Natural killer cell treated with Interleukin-12 subunit alpha and Interleukin-12 subunit beta and Interleukin-15 and Interleukin-18, amount 100 ng/mL, for 72 hours (primary cell): ENCODE measurements around the gene HOXC4. TPM values are rescaled to one million over a fixed set of nuclear protein-coding genes. Genes with fewer than 3 reads are reported as not detected.

Experiments used
- ATAC-seq, 2 donors: fragments of 150-1000 bp; cut with Tn5 transposase in 1 of 2; sonication (Bioruptor Pico), chemical (Tn5 transposase) in 1 of 2; 2 replicates each; pipeline ENCODE4 v1.10.0; 2021
- DNase-seq: peaks from one replicate; pipeline ENCODE4 v3.0.0; 2022; ENCODE audit warnings: low spot score
- H3K27ac Mint-ChIP-seq, 2 donors: 1 replicate in 1 of 2; 2 replicates in 1 of 2; pipeline ENCODE4 v1.8.0; 2022; ENCODE audit warnings: mixed read lengths in 2 of 2, mild to moderate bottlenecking in 1 of 2, moderate library complexity in 1 of 2
- H3K27me3 Mint-ChIP-seq, 2 donors: 1 replicate in 1 of 2; 2 replicates in 1 of 2; pipeline ENCODE4 v1.8.0; 2022; ENCODE audit warnings: mixed read lengths in 2 of 2
- H3K36me3 Mint-ChIP-seq: one replicate; pipeline ENCODE4 v1.8.0; 2022; ENCODE audit warnings: mixed read lengths
- H3K4me1 Mint-ChIP-seq, 2 donors: 1 replicate in 1 of 2; 2 replicates in 1 of 2; pipeline ENCODE4 v1.8.0; 2022; ENCODE audit warnings: low read depth in 2 of 2, mixed read lengths in 2 of 2, mild to moderate bottlenecking in 1 of 2
- H3K4me3 Mint-ChIP-seq: one replicate; pipeline ENCODE4 v1.8.0; 2022; ENCODE audit warnings: mixed read lengths
- H3K9me3 Mint-ChIP-seq: 2 replicates; pipeline ENCODE4 v1.8.0; 2022; ENCODE audit warnings: mixed read lengths
- total RNA-seq, 2 donors: library from RNA; stranded (reverse); gene quantifications; one replicate each; pipeline ENCODE4 v1.2.3, GENCODE V29; 2022

HOXC4 gene
- total RNA-seq, 2 donors from 2014 or later, result 1.3 to 2.3 TPM

DNA sequence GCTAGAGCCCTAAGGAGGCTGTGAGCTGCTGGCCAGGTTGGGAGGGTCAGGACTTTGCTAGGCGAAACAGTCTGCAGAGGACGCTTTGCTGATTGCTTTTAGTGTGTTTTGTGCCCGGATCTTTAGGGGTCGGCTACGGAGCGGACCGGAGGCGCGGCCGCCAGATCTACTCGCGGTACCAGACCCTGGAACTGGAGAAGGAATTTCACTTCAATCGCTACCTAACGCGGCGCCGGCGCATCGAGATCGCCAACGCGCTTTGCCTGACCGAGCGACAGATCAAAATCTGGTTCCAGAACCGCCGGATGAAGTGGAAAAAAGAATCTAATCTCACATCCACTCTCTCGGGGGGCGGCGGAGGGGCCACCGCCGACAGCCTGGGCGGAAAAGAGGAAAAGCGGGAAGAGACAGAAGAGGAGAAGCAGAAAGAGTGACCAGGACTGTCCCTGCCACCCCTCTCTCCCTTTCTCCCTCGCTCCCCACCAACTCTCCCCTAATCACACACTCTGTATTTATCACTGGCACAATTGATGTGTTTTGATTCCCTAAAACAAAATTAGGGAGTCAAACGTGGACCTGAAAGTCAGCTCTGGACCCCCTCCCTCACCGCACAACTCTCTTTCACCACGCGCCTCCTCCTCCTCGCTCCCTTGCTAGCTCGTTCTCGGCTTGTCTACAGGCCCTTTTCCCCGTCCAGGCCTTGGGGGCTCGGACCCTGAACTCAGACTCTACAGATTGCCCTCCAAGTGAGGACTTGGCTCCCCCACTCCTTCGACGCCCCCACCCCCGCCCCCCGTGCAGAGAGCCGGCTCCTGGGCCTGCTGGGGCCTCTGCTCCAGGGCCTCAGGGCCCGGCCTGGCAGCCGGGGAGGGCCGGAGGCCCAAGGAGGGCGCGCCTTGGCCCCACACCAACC lies 23.9 kb upstream of the HOXC4 start:
- ATAC-seq, result no peak
- H3K36me3 Mint-ChIP-seq, result no peaks in the 10 kb centered on the region
- H3K27ac Mint-ChIP-seq, result no peak overlapping the region
- peaks cover 51 to 74% of the 10 kb centered on the region in 2 donors for H3K27me3 Mint-ChIP-seq
- H3K4me3 Mint-ChIP-seq, result no peak overlapping the region
- H3K4me1 Mint-ChIP-seq, result peaks cover 14 to 15% of the 10 kb centered on the region in 2 donors
- no peaks in the 10 kb centered on the region for H3K9me3 Mint-ChIP-seq
- DNase-seq, result no peak

DNA sequence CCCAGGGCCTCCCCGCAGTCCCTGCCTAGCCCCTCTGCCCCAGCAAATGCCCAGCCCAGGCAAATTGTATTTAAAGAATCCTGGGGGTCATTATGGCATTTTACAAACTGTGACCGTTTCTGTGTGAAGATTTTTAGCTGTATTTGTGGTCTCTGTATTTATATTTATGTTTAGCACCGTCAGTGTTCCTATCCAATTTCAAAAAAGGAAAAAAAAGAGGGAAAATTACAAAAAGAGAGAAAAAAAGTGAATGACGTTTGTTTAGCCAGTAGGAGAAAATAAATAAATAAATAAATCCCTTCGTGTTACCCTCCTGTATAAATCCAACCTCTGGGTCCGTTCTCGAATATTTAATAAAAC lies 23.2 kb upstream of the HOXC4 start:
- Mint-ChIP-seq H3K4me3 (no peak overlapping the region), H3K4me1 (peaks cover 14 to 20% of the 10 kb centered on the region in 2 donors), H3K27me3 (peaks cover 56 to 81% of the 10 kb centered on the region in 2 donors), H3K9me3 (no peaks in the 10 kb centered on the region), H3K27ac (no peak overlapping the region), H3K36me3 (no peaks in the 10 kb centered on the region)
- DNase-seq (no peak), ATAC-seq (no peak)

DNA sequence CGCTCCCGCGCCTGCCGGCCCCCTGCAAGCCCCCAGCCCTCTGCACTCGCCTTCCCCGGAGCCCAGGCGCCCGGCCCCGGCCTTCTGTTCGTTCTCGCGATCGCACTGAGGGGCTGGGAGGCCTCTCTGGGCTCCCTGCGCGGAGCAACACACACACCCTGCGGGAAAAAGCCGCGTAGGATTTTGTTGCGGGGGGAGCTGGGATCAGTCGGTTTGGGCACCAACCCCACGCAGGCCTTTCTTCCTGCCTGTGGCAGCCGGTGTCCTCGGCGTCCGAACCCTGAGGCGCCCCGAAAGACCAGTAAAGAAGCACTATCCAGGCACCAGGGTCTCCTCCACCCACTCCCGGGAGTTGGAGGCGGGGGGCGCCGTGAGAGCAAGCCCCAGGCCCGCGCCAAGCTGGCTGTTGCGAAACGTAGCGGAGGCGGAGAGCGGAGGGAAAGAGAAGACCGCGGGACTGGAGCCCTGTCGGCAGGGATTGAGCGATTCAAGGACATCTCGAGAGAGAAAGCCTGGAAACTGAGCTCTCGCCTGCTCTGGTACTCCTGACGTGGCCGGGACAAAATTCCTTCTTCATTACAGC lies 22.7 kb upstream of the HOXC4 start:
- DNase-seq (no peak), ATAC-seq (no peak)
- H3K36me3 Mint-ChIP-seq, result no peaks in the 10 kb centered on the region
- peaks cover 56 to 81% of the 10 kb centered on the region in 2 donors for H3K27me3 Mint-ChIP-seq
- peaks cover 14 to 20% of the 10 kb centered on the region in 2 donors for H3K4me1 Mint-ChIP-seq
- no peak overlapping the region for H3K4me3 Mint-ChIP-seq
- no peaks in the 10 kb centered on the region for H3K9me3 Mint-ChIP-seq
- no peak overlapping the region for H3K27ac Mint-ChIP-seq

DNA sequence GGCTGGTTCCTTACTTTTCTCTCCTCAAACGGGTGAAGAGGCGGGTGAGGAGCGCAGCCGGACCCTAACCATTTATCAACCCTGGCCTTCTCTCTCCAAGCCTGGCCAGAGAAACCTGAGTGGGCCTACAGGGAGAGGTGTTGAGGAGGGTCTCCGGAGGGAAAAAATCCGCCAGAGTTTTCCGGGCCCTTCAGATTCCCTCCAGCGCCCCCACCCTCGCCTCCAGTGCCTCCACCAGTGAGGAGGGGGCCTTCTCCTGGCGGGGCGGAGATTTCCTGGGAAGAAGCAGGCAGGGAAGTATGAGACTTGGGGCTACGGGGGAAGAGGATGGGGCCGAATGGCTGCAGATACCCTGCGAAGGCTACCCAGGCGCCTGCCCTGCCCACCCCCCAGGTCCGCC lies 22.2 kb upstream of the HOXC4 start:
- no peak overlapping the region for H3K27ac Mint-ChIP-seq
- no peak for DNase-seq
- no peaks in the 10 kb centered on the region for H3K9me3 Mint-ChIP-seq
- H3K36me3 Mint-ChIP-seq, result no peaks in the 10 kb centered on the region
- H3K27me3 Mint-ChIP-seq, result peaks cover 55 to 76% of the 10 kb centered on the region in 2 donors
- no peak overlapping the region for H3K4me3 Mint-ChIP-seq
- ATAC-seq, result no peak
- peaks cover 14 to 20% of the 10 kb centered on the region in 2 donors for H3K4me1 Mint-ChIP-seq

- ATAC-seq (no peak), DNase-seq (no peak)
- peaks cover 11 to 20% of the 10 kb centered on the region in 2 donors for H3K4me1 Mint-ChIP-seq
- peaks cover 52 to 70% of the 10 kb centered on the region in 2 donors for H3K27me3 Mint-ChIP-seq
- no peaks in the 10 kb centered on the region for H3K36me3 Mint-ChIP-seq
- no peak overlapping the region for H3K27ac Mint-ChIP-seq
- H3K4me3 Mint-ChIP-seq, result peak overlapping the region; percentile 88
- H3K9me3 Mint-ChIP-seq, result no peaks in the 10 kb centered on the region
Observed at GRCh38 chr12:54032086-54032619, 21.5 kb upstream of the HOXC4 start.

DNA sequence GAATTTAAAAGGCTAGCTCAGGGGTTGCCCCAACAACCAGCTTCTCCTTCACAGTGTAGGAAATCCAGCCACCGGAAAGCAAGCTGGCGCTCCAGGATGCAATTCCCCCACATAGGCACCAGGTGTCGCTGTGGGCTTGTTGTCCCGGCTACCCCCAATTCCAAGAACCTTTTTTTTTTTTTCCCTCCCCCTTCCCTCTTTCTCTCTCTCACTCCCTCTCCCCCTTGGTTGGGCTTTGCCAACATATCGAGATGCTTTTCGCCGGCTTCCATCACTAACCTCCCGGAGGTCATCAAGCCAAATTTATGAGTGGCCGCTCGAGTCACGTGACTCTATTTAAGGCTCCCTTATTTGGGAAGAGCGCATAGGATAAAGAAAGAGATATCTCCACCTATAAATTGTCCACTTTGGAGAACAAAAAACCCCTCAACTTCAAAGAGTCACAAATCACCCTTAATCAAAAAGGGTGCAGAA lies 21.0 kb upstream of the HOXC4 start, which contains the start of gene HOXC5:
Gene HOXC5, plus strand, starts transcription at position 424 of the 474 bp plus-strand sequence. CDS start 73 bp downstream, outside the sequence.
- Mint-ChIP-seq H3K27me3 (peaks cover 53 to 65% of the 10 kb centered on the region in 2 donors), H3K4me3 (peak within 1 kb of the TSS; percentile 88), H3K9me3 (no peaks in the 10 kb centered on the region), H3K36me3 (no peaks in the 10 kb centered on the region), H3K4me1 (peaks cover 10 to 20% of the 10 kb centered on the region in 2 donors), H3K27ac (no peak within 1 kb of the TSS)
- DNase-seq (peak; percentile 69), ATAC-seq (peak in 1 of 2 donors; percentile 46)

GRCh38 chr12:54033106-54033979 lies 20.3 kb upstream of the HOXC4 start:
- Mint-ChIP-seq H3K27me3 (peaks cover 53 to 60% of the 10 kb centered on the region in 2 donors), H3K9me3 (no peaks in the 10 kb centered on the region), H3K4me3 (peak overlapping the region; percentile 88), H3K27ac (no peak overlapping the region), H3K4me1 (peaks cover 10 to 20% of the 10 kb centered on the region in 2 donors), H3K36me3 (no peaks in the 10 kb centered on the region)
- peak in 1 of 2 donors; percentile 54 for ATAC-seq
- no peak for DNase-seq

DNA sequence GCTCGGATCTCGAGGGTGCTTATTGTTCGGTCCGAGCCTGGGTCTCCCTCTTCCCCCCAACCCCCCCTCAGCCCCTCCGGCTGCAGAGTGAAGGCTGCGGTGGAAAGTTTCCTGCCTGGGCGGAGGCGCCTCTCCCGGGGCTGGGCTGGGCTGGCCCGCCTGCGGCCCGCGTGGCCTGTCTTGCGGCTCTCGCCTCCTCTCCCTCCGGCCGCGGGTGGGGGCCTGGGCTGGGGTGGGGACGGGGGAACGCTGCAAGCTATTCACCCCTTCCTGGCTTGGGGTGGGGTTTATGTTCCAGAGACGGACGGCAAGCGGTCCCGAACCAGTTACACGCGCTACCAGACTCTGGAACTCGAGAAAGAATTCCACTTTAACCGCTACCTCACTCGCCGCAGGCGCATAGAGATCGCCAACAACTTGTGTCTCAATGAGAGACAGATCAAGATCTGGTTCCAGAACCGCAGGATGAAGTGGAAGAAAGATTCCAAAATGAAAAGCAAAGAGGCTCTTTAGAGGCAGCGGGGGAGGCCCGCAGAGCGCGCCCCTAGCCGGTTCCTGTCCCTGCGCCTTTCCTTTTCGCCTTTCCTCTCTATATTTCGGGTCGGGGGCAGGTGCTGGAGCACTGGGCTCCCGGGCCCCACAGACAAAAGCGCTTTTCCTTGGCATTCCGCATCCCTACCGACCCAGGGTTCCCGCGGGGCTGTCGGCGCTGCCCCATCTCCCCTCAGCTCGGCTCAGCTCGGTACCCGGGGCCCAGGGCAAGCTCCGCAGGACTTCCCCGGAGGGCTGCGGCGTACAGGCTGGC lies 19.5 kb upstream of the HOXC4 start:
- Mint-ChIP-seq H3K27me3 (peaks cover 56 to 63% of the 10 kb centered on the region in 2 donors), H3K9me3 (no peaks in the 10 kb centered on the region), H3K36me3 (no peaks in the 10 kb centered on the region), H3K27ac (no peak overlapping the region), H3K4me3 (peak overlapping the region; percentile 88), H3K4me1 (peaks cover 10 to 16% of the 10 kb centered on the region in 2 donors)
- ATAC-seq (peak; percentile 56 to 72), DNase-seq (no peak)

DNA sequence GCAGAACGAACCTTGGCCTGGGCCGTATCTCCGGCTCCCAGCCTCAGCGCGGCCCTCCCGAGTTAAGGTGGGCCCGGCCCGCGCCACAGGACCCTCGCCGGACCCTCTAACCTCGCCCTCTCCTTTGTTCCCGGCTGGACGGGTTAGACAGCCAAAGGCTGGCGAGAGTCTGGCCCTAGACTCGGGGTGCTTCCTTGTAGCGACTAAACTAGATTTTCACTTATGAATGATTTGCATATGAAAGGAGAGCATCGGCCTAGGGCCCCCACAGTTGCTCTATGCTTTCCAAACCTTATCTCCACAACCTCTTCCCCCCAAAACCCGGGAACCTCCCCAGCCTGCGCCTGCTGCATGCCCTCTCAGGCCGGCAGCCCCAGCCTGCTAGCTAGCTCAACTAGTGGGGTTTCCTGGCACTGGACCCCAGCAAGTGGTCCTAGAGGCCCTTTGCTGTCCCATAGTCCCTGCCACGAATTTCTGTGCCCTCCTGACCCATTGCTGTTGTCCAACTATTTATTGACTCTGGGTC lies 18.8 kb upstream of the HOXC4 start:
- Mint-ChIP-seq H3K4me3 (peak overlapping the region; percentile 66), H3K4me1 (peaks cover 10 to 16% of the 10 kb centered on the region in 2 donors), H3K27me3 (peaks cover 57 to 64% of the 10 kb centered on the region in 2 donors), H3K9me3 (no peaks in the 10 kb centered on the region), H3K36me3 (no peaks in the 10 kb centered on the region), H3K27ac (no peak overlapping the region)
- DNase-seq, result no peak
- ATAC-seq, result no peak

GRCh38 chr12:54035568-54036264 lies 17.9 kb upstream of the HOXC4 start:
- no peak for DNase-seq
- no peak overlapping the region for H3K27ac Mint-ChIP-seq

DNA sequence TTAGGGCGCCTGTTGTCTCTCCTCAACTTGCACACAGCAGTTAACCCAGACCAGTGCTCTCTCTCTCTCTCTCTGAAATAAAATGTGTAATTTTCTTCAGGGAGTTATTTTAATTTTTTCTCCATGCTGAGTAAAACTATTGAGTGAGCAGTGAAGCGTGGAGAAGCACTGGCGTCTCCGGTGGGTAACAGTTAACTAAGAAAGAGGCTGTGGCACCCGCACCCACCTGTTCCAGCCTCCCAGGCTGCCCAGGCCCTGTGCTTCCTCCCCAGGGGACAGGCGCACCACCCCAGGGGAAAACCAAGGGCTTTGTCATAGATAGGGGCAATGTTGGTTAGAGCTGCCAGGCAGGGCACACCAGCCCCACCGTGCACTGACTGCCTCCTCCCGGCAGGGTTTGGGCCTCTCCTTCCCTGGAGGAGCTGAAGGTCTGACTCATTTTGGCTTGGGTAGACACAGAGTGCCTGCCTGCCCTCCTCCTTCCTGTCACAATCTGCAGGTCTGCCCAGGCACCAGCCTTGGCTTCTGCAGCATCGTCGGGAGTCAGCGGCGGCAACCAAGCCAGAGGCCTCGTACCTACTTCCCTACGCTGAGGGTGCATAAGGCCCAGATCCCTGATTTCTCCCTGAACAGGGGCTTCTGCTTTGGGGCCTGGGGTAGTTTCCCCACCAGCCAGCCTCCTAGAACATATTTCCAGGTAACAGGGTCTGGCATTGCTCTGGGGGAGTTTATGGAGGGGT lies 16.8 kb upstream of the HOXC4 start:
- Mint-ChIP-seq H3K27me3 (peaks cover 57 to 63% of the 10 kb centered on the region in 2 donors), H3K36me3 (no peaks in the 10 kb centered on the region), H3K4me1 (peaks cover 10 to 16% of the 10 kb centered on the region in 2 donors), H3K4me3 (no peak overlapping the region), H3K9me3 (no peaks in the 10 kb centered on the region), H3K27ac (no peak overlapping the region)
- ATAC-seq, result no peak
- DNase-seq, result no peak

More at GRCh38 chr12:54035568-54036264, 17.9 kb upstream of the HOXC4 start:
- Mint-ChIP-seq H3K9me3 (no peaks in the 10 kb centered on the region), H3K36me3 (no peaks in the 10 kb centered on the region), H3K27me3 (peaks cover 58 to 64% of the 10 kb centered on the region in 2 donors), H3K4me3 (peak overlapping the region; percentile 65), H3K4me1 (peaks cover 10 to 16% of the 10 kb centered on the region in 2 donors)
- ATAC-seq, result no peak
